Right lung (tissue), 10 donors: ENCODE data around the gene EMP1. TPM values are rescaled to one million over a fixed set of nuclear protein-coding genes. Genes with fewer than 3 reads are reported as not detected.

Experiments used
- DNase-seq, 2 donors: peaks; one replicate each; pipeline ENCODE4 v3.0.0-alpha.2; 2013
- long read RNA-seq, 8 donors: transcript quantifications; one replicate each; lab custom pipeline, GENCODE V29; 2026
- polyA plus RNA-seq, 5 donors: library from polyadenylated mRNA; unstranded; fragments of 120-200 nt; gene quantifications; one replicate each; pipeline versions ENCODE4 v1.2.1 to v1.2.3, GENCODE V29; 2013; ENCODE audit warnings: inconsistent platforms in 1 of 5, low replicate concordance in 1 of 5; ENCODE audit not compliant: insufficient read length in 5 of 5, insufficient read depth in 1 of 5

Gene EMP1
- polyA plus RNA-seq, result 100 to 1,000 TPM in 4 of 5 donors, 10 to 100 TPM in 1; 91.0 to 141 (median 115) TPM
- long read RNA-seq, donor 1, full-length matches to known transcripts, result 24 of 24 reads
- long read RNA-seq, donor 1, partial matches to known transcripts, result 0 of 24 reads
- long read RNA-seq, donor 1, other reads (novel, unspliced or antisense), result 0 of 24 reads
- long read RNA-seq, donor 2, full-length matches to known transcripts, result 11 of 11 reads
- long read RNA-seq, donor 2, partial matches to known transcripts, result 0 of 11 reads
- long read RNA-seq, donor 2, other reads (novel, unspliced or antisense), result 0 of 11 reads
- long read RNA-seq, donor 3, full-length matches to known transcripts, result 20 of 20 reads
- long read RNA-seq, donor 3, partial matches to known transcripts, result 0 of 20 reads
- long read RNA-seq, donor 3, other reads (novel, unspliced or antisense), result 0 of 20 reads
- long read RNA-seq, donor 4, full-length matches to known transcripts, result 15 of 15 reads
- long read RNA-seq, donor 4, partial matches to known transcripts, result 0 of 15 reads
- long read RNA-seq, donor 4, other reads (novel, unspliced or antisense), result 0 of 15 reads
- long read RNA-seq, donor 5, full-length matches to known transcripts, result 30 of 30 reads
- long read RNA-seq, donor 5, partial matches to known transcripts, result 0 of 30 reads
- long read RNA-seq, donor 5, other reads (novel, unspliced or antisense), result 0 of 30 reads
- long read RNA-seq, donor 6, full-length matches to known transcripts, result 26 of 61 reads
- long read RNA-seq, donor 6, partial matches to known transcripts, result 35 of 61 reads
- long read RNA-seq, donor 6, other reads (novel, unspliced or antisense), result 0 of 61 reads
- long read RNA-seq, donor 7, full-length matches to known transcripts, result 15 of 15 reads
- long read RNA-seq, donor 7, partial matches to known transcripts, result 0 of 15 reads
- long read RNA-seq, donor 7, other reads (novel, unspliced or antisense), result 0 of 15 reads
- long read RNA-seq, donor 8, full-length matches to known transcripts, result 12 of 12 reads
- long read RNA-seq, donor 8, partial matches to known transcripts, result 0 of 12 reads
- long read RNA-seq, donor 8, other reads (novel, unspliced or antisense), result 0 of 12 reads

GRCh38 chr12:13196130-13196921 lies at the start of gene EMP1:
Gene EMP1, plus strand, starts transcription at chr12:13196726. Its CDS starts 14,785 bp downstream, at chr12:13211511.
- peak; percentile 88 to 90 for DNase-seq

DNA sequence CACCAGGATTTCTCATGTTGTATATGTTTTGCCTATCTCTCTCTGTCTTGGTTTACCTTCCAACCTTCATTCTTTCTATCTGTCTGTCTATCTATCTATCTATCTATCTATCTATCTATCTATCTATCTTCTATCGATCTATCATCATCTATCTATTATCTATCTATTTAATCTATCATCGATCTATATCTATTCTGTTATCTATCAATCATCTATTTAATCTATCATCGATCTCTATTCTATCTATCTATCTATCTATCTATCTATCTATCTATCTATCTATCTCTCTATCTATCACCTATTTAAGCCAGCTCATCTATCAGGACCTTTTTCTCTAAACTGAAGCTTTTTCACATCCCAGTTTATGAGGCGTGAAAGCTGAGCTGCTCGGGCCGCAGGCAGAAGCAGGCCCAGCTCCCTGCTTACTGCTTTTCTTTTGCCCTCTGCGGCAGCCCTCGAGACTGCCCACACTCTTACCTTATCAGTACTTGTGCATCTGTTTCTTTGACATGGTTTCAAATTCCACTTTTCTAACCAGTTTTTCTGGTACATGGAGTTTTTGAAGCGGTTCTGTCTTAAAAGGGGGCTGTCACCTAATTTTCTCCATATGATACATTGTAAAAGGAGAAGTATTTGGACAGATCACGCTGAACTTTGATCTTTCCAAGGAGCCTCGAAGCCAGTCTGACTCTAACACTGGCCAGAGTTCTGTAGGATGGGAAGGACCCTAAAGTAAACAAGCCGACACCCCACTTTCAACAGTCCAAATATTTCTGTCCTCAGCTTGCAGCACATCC lies 48.6 kb upstream of the EMP1 start:
- DNase-seq, result peak; percentile 82 to 86

- no peak for DNase-seq
Observed at GRCh38 chr12:13148485-13148847, 48.1 kb upstream of the EMP1 start.

DNA sequence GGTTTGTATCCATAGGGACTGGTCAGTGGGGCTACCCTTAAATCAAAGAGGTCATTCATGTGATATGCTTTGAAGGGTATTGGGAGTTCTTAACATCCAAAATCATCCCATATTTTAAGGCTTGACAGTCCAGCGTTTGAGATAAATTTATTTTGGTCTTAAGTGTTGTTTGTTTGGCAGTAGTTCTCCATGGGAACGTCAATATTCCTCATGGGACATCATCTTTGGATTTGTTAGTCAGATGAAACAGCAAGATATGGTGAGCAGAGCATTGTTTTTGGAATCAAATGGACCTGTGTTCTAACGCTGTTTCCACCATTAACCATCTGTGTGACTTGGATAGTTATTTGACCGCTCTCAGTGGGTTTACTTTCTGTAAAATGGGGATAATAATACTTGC lies 47.1 kb upstream of the EMP1 start:
- DNase-seq, result no peak

- no peak for DNase-seq
Observed at GRCh38 chr12:13152281-13152680, 44.2 kb upstream of the EMP1 start.

DNA sequence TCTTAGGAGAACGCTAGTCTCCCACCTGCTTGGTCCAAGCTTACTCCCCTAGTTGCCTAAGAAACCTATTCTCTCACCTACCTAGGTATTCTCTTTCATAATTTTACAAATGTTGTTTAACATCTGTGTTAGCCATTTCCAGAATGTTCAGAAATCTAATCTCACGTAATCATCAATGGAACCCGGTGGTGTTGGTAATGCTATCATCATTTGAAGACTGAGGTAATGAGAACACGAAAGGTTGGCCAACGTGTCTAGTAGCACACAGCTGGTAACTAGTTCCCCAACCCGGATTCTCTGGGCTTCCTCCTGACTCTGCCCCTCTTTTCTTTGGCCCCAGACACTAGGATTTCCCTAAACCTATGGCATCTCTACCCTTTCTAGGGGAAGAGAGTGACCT lies 43.8 kb upstream of the EMP1 start:
- DNase-seq, result no peak

DNA sequence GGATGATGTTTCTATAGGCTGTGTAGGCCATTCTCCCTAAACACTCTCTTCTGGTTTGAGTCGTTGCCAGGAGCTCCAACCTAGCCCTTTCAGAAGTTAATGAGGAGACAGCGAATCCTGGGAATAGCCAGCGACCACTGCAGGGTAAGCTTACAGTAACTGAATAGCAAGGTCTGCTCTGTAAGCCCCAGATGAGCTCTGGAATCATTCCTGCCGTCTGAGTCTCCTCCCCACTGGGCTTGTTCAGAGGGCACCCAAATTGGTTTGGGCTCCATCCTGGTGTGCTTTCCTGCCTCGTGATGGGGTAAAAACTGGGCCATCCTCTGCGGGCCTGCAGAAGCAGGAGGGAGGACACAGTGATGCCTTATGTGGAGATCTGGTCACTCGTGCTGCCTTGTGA lies 43.3 kb upstream of the EMP1 start:
- DNase-seq, result no peak

DNA sequence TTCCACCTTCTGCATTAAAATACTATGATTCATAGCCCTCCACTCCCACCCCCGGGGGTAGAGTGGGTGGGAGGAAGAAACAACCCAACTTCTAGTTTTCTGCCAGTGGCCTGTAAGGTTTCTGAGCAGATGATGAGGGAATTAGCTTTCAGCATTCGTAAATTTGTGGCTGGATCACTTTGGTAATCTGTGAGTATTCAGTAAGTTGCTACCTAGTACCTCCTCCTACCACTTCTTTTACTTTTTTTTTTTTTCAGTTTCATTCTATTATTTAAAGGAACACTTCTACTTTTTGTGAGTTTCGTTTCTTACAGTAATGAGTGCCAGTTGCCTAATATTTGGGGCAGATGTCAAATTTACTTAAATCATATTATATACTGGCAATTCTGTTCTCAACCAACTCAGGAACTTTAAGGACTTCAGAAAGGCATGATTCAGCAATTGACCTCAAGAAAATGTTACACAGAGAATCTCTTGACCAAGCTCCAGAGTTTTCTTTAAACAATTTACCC lies 42.4 kb upstream of the EMP1 start:
- no peak for DNase-seq

GRCh38 chr12:13154831-13155230 lies 41.7 kb upstream of the EMP1 start:
- DNase-seq, result no peak

DNA sequence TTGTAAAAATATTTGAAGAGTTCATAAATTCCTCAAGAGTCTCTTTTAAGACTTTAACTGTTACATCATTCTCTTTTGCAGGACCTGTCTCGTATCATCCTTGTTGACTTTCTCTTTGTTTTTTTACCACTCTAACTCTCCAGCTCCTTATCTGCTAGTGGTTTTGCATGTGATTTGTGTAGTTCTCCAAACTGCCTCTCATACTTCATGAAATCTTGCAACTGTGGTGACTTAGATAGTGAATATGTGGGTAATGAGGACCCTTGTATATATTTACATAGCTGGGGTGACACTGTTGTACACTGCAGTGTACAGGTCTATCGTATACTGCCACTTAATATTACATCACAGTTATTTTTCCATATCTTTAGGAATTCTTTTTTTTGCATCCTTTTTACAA lies 40.2 kb upstream of the EMP1 start:
- no peak for DNase-seq

DNA sequence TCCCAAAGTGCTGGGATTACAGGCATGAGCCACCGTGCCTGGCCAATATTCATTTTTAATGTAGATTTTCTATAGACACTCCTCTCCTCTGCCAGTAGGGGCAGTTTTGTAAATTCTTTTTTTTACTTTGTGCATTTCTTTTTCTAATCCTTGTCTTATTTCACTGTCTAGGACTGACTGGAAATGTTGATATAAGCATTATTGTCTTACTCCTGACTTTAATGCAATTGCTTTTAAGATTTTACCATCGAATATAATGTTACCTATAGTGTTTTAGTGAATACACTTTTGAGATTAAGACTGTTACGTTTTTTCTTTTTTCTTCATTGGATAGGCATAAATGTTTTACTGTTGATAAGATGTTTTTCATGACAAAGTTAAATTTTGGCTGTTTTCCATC lies 35.4 kb upstream of the EMP1 start:
- DNase-seq, result no peak

GRCh38 chr12:13162904-13163303 lies 33.6 kb upstream of the EMP1 start:
- DNase-seq, result no peak

GRCh38 chr12:13163868-13164635 lies 32.5 kb upstream of the EMP1 start:
- DNase-seq, result no peak

GRCh38 chr12:13164921-13165616 lies 31.5 kb upstream of the EMP1 start:
- no peak for DNase-seq

- no peak for DNase-seq
Observed at GRCh38 chr12:13165617-13166041, 30.9 kb upstream of the EMP1 start.

- no peak for DNase-seq
Observed at GRCh38 chr12:13167226-13167625, 29.3 kb upstream of the EMP1 start.

- DNase-seq, result no peak
Observed at GRCh38 chr12:13167906-13168305, 28.6 kb upstream of the EMP1 start.

DNA sequence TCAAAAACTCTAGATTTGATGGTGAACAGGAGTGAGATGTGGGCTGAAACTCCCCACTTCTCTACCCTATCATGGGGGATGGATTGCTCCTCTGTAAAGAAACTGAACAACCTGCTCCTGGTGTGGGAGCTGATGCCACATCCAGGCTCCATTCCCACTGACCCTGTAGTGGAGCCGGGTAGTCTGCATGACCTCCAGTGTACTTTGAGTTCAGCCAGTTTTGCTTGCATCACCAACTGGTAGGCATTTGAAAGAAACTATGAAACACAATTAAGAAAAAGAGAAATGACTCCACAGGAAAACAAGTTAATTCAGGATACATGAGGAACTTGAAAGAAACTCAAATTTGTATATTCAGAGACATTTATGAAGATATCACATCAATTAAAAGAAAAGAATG lies 27.3 kb upstream of the EMP1 start:
- no peak for DNase-seq

DNA sequence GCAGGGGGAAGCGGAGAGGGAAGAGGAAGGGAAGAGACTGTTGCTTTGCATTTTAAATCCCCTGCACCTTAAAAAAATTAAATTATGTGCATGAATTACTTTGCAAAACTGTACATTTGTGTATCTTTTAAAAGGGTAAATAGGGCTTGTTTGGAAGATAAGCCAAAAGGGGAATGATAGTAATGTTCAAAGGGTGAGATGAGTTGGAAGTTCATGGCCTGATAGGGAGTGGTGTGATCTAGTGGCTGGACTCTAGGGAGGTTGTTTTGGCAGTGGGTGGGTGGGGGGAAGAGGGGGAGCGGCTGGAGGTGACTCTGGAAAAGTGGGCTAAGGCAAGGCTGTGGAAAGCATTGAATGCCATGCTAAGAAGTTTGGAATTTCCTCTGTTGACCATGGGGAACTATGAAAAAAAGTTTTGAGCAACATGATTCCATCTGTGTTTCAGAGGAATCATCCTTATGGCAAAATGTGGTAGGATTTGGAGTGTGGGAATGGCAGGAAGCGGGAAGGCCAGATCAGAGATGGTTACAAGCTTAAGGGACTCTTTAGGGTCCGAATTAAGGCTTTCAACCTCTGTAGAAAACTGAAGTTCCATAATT lies 25.5 kb upstream of the EMP1 start:
- DNase-seq, result no peak
